Activated naive CD4-positive, alpha-beta T cell treated with anti-CD3 and anti-CD28 coated beads, Interleukin-2, amount 50 U/mL, for 16 hours (primary cell): ENCODE measurements around the gene CAND2.
A peak's percentile ranks its signal among the peaks of the same experiment; 100 is the strongest.
"Not testable (repeated sequence)": the region's sequence is repeated elsewhere in the genome, so short reads cannot be mapped to it uniquely, and the experiment has no call there.

Source experiments
- DNase-seq: peaks from one replicate; pipeline ENCODE4 v3.0.0-alpha.2; 2020

CAND2 gene

DNA sequence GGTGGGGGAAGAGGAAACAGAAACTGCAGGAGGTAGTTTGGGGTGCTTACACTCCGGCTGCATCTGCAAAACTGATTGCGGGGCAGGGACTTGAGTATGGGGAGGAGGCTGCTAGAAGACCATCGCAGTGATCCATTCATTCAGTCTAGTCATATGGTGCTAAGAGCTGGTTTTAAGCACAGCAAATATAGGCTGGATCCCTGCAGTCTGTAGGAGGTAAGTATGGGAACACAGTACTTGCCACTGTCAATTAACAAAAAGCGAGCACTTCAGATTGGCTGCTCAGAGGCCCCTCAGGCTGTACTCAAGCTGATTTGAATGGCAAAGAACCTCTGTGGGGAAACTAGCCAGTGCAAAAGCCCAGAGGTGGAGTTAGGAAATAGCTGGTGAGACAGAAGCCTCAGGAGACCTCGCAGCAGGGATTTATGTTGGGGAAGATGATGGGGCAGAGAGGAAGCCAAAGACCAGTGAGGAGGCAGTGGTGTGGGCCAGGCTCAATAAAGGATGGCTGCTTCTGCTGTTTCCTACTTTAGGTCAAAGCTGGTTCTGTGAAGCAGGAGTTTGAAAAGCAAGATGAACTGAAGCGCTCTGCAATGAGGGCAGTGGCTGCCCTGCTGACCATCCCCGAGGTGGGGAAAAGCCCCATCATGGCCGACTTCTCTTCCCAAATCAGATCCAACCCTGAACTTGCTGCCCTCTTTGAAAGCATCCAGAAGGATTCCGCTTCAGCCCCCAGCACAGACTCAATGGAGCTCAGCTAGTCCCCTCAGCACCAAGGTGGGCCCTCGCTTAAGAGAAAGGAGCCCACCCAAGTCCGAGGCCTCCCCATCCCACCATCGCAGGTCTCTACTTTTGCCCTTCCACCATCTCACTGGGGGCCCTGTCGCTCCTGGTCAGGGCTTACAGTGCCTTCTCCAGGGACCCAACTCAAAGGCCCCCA, 37.0 kb downstream of the CAND2 start:
- no peak for DNase-seq

- no peak for DNase-seq
Measured at GRCh38 chr3:12835052-12835665, 38.7 kb downstream of the CAND2 start.

GRCh38 chr3:12837295-12837986, 41.0 kb downstream of the CAND2 start:
- DNase-seq: no peak

DNA sequence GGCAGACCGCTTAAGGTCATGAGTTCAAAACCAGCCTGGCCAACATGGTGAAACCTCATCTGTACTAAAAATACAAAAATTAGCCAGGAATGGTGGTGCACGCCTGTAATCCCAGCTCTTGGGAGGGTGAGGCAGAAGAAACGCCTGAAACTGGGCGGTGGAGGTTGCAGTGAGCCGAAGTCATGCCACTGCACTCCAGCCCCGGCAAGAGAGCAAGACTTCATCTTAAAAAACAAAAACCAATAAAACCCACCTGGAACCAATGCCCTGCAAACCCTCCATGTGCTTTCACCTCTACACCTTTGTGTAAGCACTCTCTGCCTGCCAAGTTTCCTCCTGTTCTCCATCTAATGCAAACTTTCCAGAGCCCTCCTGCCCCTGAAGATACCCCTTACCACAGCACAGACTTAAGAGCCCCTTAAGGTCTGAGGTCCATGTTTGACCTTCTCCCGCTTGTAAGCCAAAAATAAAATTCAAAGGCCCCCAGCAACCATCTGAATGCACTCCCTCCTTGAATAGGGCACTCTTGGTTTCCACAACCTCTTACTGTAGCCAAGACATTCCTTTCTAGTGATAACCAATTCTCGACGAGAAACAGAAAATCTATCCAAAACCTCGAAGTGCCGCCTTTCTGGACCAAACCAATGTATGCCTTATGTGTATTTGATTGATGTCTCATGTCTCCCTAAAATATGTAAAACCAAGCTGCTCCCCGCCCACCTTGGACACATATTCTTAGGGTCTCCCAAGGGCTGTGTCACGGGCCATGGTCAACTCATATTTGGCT, 41.9 kb downstream of the CAND2 start:
- no peak for DNase-seq

- DNase-seq: no peak
Measured at GRCh38 chr3:12839156-12839946, 42.9 kb downstream of the CAND2 start.

DNA sequence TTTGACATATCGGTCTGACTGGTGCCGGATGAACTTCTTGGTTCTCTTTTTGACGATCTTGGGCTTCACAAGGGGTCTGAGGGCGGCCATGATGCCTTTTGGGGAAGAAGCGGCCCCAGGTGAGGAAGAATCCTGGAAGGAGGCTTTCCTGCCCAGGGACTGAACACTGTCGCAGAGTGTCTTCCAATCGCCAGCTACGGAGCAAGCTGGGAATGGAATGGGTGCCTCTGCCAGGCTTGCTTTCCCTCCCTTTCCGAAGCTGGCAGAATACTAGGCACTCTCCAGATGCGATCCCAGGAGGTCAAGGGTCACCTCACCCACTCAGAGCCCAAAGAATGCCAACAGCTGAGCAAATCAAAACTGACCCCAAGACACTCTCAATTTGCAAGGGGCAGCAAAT, 43.7 kb downstream of the CAND2 start:
- not testable (repeated sequence) for DNase-seq

DNA sequence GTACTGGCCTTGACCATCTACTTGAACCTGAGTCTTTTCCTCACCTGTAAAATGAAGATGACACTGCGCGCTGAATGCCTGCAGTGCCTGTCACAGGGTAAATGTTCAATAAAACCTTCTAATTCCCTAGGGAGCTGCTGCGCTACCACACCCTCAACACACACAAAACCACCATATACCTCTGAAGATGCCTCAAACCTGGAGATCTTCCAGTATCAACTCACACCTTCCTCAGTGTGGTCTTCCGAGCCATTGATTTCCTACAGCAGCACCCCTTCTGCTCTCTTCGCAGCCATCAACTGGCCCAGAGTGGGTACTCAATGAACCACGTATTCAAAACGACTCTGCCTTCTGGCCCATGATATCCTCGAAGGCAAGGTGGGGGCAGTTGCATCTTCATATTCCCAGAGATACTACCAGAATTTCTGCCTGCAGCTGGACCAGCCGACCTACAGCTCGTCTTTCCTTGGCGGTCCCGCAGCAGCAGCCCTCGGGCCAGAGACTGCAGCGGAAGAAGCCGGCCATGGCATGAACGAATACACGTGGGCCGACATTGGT, 44.2 kb downstream of the CAND2 start:
- DNase-seq: no peak

DNA sequence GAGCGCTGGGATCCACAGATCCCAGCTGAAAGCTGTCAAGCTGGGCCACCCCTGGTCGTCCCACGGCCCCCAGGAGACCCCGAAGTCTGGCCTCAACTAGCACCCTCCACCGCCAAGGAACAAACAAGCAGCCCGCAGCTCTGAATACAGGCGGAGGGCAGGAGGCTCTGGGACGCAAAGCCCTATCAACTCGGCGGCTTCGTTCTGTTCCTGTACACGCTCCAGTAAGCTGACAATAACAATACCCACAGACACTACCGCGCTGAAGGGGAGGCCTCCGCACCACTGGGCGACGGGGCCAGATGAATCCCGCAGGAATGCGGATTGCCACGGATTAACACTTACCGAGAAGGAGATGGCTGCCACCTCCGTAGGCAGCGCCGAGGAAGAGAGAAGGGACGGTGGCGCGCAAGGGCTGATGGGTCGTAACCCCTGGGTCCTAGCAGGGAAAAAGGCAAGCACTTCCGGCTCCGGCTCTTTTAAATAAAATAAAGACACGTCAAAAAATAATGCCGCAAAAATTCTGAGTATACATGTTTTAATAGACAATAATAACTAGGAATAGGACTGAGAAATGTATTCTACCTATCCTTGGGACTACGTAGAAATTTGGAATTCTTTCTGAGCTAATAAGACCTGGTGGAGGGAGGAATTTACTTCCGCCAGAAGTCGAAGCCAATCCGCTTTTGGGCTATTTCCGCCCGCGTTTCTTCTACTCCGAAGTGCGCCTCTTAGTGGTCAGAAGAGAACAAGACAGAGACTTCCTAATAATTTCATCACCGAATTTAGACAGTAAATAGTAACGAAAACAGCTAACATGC, 44.9 kb downstream of the CAND2 start, which contains the start of gene RPL32:
TSS of gene RPL32 (minus strand) at position 417 of the 821 bp plus-strand sequence. CDS start 1,328 bp downstream, outside the sequence.
- peak; percentile 85 for DNase-seq

GRCh38 chr3:12841970-12842328, 45.5 kb downstream of the CAND2 start:
- DNase-seq: no peak

- no peak for DNase-seq
Measured at GRCh38 chr3:12842469-12842868, 46.0 kb downstream of the CAND2 start.

DNA sequence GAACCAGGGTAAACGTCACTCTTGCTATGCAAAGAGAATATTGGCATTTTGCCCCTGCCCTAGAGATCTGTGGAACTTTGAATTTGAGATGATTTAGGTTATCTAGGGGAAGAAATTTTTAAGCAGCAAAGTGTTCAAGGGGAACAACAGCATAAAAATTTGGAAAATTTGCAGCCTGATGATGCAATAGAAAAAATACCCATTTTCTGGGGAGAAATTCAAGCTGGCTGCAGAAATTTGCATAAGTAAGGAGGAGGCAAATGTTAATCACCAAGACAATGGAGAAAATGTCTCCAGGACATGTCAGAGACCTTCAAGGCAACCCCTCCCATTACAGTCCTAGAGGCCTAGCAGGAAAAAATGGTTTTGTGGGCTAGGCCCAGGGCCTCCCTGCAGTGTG, 49.3 kb downstream of the CAND2 start:
- DNase-seq: no peak

DNA sequence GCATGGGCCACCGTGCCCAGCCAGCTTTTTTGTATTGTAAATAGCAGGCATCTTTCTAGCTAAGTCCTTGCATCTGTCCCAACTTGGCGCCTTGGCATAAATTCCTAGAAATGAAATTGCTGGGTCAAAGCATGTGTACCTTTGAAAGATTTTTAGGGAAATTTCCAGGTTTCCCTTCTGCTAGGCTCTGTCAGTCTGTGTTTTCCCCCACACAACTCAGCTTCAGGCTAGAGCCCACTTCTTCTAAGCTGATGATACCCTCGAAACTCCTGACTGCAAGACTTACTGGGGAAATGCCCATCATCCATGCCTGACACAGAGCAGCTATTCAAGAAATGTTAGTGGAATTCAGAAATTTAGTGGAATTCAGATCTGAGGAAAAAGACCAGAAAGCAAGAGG, 55.7 kb downstream of the CAND2 start:
- no peak for DNase-seq

DNA sequence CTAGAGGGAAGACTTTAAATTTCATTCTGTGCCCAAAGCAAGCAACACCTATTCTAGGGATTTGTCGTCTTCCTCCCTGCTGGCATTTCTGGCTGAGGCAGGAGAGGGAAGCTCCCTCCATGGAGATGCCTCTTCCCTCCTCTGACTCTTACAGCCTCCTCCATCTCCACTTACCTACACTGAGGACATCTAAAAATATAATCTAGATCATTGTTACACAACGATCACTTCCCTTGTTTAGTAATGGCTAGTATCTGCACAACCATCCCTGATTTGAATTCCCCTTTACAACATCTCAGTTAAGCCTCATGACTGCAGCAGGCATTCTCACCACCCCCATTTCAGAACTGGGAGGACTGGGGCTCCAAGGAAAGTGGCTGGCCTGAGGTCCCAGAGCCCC, 57.4 kb downstream of the CAND2 start:
- DNase-seq: not testable (repeated sequence)

GRCh38 chr3:12854565-12854964, 58.1 kb downstream of the CAND2 start:
- DNase-seq: no peak

GRCh38 chr3:12856626-12857025, 60.1 kb downstream of the CAND2 start:
- DNase-seq: no peak

DNA sequence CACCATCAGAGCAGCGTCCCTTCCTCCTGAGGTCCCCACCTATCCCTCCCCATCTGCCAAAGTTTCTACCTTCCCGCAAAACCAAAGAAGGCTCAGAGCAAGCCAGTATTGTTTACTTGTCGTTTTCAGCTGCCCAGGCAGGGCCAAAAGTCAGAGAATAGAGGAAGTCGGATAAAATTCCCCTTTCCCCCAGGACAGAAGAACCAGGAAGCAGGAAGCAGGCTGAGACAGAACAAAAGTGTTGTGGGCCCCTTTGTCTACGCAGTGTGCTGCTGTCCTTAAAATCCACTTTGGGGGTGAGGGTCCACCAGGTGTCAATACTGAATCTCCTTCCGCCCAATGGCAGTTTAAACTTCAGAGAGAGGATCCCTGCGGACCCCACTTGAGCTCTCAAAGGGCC, 63.4 kb downstream of the CAND2 start:
- DNase-seq: no peak

GRCh38 chr3:12861611-12862010, 65.1 kb downstream of the CAND2 start:
- no peak for DNase-seq

DNA sequence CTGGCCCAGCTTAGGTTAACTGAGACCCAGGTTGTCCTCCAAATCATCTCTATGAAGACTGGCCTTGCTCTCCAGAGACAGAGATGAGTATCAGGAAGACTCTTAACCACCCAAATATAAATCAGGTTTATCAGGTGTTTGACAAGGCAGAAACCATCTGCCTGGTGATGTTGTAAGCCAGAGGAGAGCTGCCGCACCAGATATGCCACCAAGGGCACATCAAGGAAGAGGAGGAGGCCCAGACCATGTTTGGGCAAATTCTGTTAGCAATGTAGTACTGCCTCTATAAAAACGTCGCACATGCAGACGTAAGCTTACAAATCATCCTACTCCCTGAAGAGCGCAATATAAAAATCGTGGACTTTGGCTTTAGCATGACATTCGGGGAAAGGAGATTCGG, 65.9 kb downstream of the CAND2 start:
- no peak for DNase-seq

- no peak for DNase-seq
Measured at GRCh38 chr3:12865271-12865670, 68.8 kb downstream of the CAND2 start.

- DNase-seq: no peak
Measured at GRCh38 chr3:12866836-12867235, 70.4 kb downstream of the CAND2 start.
